GM20000 (cell line): ENCODE measurements around the gene SLC4A11.

ENCODE experiments used
- DNase-seq: peaks from one replicate; pipeline ENCODE4 v3.0.0; 2012; ENCODE audit warnings: low spot score
- CTCF ChIP-seq: IDR thresholded peaks from 2 replicates; pipeline ENCODE4 v1.5.1; 2012; ENCODE audit warnings: mild to moderate bottlenecking, control low read depth; ENCODE audit errors: extremely low read depth, missing control alignments

Gene SLC4A11

GRCh38 chr20:3195590-3196237 lies 43.3 kb downstream of the SLC4A11 start:
- TF ChIP-seq CTCF = no peak
- DNase-seq = no peak

GRCh38 chr20:3194617-3195280 lies 44.2 kb downstream of the SLC4A11 start:
- no peak for DNase-seq
- TF ChIP-seq CTCF = no peak

- no peak for TF ChIP-seq CTCF
- DNase-seq = no peak
These were observed 45.0 kb downstream of the SLC4A11 start for GRCh38 chr20:3193806-3194616.

- TF ChIP-seq CTCF = no peak
- DNase-seq = no peak
These were observed 46.6 kb downstream of the SLC4A11 start for GRCh38 chr20:3192226-3193015.

GRCh38 chr20:3190681-3191111 lies 48.3 kb downstream of the SLC4A11 start:
- DNase-seq = no peak
- TF ChIP-seq CTCF = no peak

GRCh38 chr20:3189561-3190131 lies 49.3 kb downstream of the SLC4A11 start:
- TF ChIP-seq CTCF = no peak
- no peak for DNase-seq
